Measurements from ENCODE around the gene NIM1K. TPM values are rescaled to one million over a fixed set of nuclear protein-coding genes. Genes with fewer than 3 reads are reported as not detected.

NIM1K gene
- total and polyA plus RNA-seq, 2 of the 13 experiments (the other 11 are each of a cell fraction or from before 2014, with no cell fraction given): 0.04 TPM; not detected in 1

DNA sequence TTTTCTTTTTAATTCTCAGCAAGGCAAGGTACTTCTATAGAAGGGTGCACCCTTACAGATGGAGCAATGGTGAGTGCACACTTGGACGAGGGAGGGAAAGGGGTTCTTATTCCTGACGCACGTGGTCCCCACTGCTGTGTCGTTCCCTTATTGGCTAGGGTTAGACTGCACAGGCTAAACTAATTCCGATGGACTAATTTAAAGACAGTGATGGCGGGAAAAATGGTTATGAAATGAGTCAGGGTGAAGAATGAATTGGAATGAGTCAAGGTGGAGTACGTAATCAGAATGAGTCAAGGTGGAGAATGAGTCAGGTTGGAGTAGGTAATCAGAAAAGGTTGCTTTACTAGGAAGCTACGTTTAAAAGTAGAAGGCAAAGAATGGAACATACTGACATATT lies 123.2 kb downstream of the NIM1K start:
- DNase-seq (ENCODE audit: low spot score) (no peak), ATAC-seq (no peak), FAIRE-seq (no peak)
- intact Hi-C loops (cut with micrococcal nuclease; ENCODE audit: unreplicated experiment) (no loop called here), in situ Hi-C loops (cut with HindIII; ENCODE audit: extremely low pct_ligation_motif_present, low pct_unique_long_range_greater_than_20kb) (no loop called here)
- Histone ChIP-seq H4K20me1 (ENCODE audit: insufficient read depth, low read length) (peaks cover 27% of the 10 kb centered on the region), H3K27me3 (ENCODE audit: control insufficient read depth in 1 of 2, insufficient read depth in 2 of 2, low read length in 2 of 2) (no peaks in the 10 kb centered on the region; a peak in 1 of 5 replicates), H3K4me2 (ENCODE audit: low read depth, low read length) (no peak overlapping the region), H2AFZ (ENCODE audit: low read length) (no peak overlapping the region), H3K4me3 (replicated peaks in 1 of 3; ENCODE audit: insufficient read depth in 1 of 3, low read depth in 2 of 3, low read length in 3 of 3) (no peak overlapping the region), H3K4me1 (ENCODE audit: insufficient read depth, low read length) (peaks cover 30% of the 10 kb centered on the region), H3K9me3 (ENCODE audit: low read length) (no peaks in the 10 kb centered on the region), H3K36me3 (replicated peaks in 1 of 2; ENCODE audit: control insufficient read depth in 1 of 2, insufficient read depth in 2 of 2, low read length in 2 of 2) (no peaks in the 10 kb centered on the region; a peak in 2 of 5 replicates), H3K79me2 (ENCODE audit: insufficient read depth, low read length) (peaks cover 36% of the 10 kb centered on the region), H3K27ac (ENCODE audit: extremely low read length, insufficient read depth, low read length) (no peak overlapping the region), H3K9ac (ENCODE audit: insufficient read depth, low read depth, low read length) (no peak overlapping the region)
- ChIA-PET POLR2A (no interaction called here), CTCF (ENCODE audit: low intra/inter-chr PET ratio, low total read pairs) (no interaction called here)
- peak; percentile 62 for TF ChIP-seq FOSL2 (CRISPR knock-in tag; IDR thresholded peaks at IDR 0.05)
- TF ChIP-seq, protein P1, sequence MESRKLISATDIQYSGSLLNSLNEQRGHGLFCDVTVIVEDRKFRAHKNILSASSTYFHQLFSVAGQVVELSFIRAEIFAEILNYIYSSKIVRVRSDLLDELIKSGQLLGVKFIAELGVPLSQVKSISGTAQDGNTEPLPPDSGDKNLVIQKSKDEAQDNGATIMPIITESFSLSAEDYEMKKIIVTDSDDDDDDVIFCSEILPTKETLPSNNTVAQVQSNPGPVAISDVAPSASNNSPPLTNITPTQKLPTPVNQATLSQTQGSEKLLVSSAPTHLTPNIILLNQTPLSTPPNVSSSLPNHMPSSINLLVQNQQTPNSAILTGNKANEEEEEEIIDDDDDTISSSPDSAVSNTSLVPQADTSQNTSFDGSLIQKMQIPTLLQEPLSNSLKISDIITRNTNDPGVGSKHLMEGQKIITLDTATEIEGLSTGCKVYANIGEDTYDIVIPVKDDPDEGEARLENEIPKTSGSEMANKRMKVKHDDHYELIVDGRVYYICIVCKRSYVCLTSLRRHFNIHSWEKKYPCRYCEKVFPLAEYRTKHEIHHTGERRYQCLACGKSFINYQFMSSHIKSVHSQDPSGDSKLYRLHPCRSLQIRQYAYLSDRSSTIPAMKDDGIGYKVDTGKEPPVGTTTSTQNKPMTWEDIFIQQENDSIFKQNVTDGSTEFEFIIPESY (CRISPR knock-in tag; IDR thresholded peaks at IDR 0.05): peak; percentile 18; the same call in 1 of the 2 replicates
- TF ChIP-seq RBM39 (IDR thresholded peaks at IDR 0.05; ENCODE audit: low read depth, low read length, poor library complexity, severe bottlenecking): no peak
- TF ChIP-seq ZIK1 (CRISPR knock-in tag; IDR thresholded peaks at IDR 0.05; ENCODE audit: borderline replicate concordance, low read depth): no peak
- TF ChIP-seq THAP11 (CRISPR knock-in tag; IDR thresholded peaks at IDR 0.05): no peak
- no peak for TF ChIP-seq PAX8 (CRISPR knock-in tag; IDR thresholded peaks at IDR 0.05; ENCODE audit: borderline replicate concordance)
- no peak for TF ChIP-seq ZFP82 (CRISPR knock-in tag; IDR thresholded peaks at IDR 0.05; ENCODE audit: borderline replicate concordance)
- no TSS peak for BruUV-seq (replicated peaks)
- 95% methylated on average over 8 of the region's 8 CpGs for WGBS (ENCODE audit: low lambda C conversion rate)

DNA sequence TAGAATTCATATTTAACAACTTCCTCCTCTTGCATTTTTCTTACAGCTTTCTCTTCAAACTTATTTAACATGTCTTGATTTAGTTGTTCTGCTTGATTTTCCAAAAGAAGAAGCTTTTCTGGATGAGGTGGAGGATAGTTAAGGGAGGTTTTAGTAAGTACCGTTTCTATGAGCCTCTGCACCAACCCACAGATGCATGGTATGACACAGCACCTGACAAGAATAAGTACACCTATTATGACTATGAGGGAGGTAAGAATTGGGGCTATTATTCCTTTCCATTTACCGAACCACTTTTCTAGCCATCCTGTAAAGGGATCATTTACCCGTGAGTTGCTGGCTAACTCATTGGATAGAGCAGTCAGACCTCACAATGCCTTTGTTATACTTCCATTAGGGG lies 123.7 kb downstream of the NIM1K start:
- Histone ChIP-seq H3K4me3 (replicated peaks in 1 of 3; ENCODE audit: insufficient read depth in 1 of 3, low read depth in 2 of 3, low read length in 3 of 3) (no peak overlapping the region), H3K4me2 (ENCODE audit: low read depth, low read length) (no peak overlapping the region), H2AFZ (ENCODE audit: low read length) (no peak overlapping the region), H3K27me3 (ENCODE audit: control insufficient read depth in 1 of 2, insufficient read depth in 2 of 2, low read length in 2 of 2) (no peaks in the 10 kb centered on the region; a peak in 1 of 5 replicates), H3K4me1 (ENCODE audit: insufficient read depth, low read length) (peaks cover 29% of the 10 kb centered on the region), H3K9ac (ENCODE audit: insufficient read depth, low read depth, low read length) (no peak overlapping the region), H3K9me3 (ENCODE audit: low read length) (no peaks in the 10 kb centered on the region), H3K36me3 (replicated peaks in 1 of 2; ENCODE audit: control insufficient read depth in 1 of 2, insufficient read depth in 2 of 2, low read length in 2 of 2) (no peaks in the 10 kb centered on the region; a peak in 2 of 5 replicates), H3K27ac (ENCODE audit: extremely low read length, insufficient read depth, low read length) (no peak overlapping the region), H3K79me2 (ENCODE audit: insufficient read depth, low read length) (peaks cover 31% of the 10 kb centered on the region), H4K20me1 (ENCODE audit: insufficient read depth, low read length) (peaks cover 23% of the 10 kb centered on the region)
- ChIA-PET POLR2A (no interaction called here), CTCF (ENCODE audit: low intra/inter-chr PET ratio, low total read pairs) (no interaction called here)
- intact Hi-C loops (cut with micrococcal nuclease; ENCODE audit: unreplicated experiment) (no loop called here), in situ Hi-C loops (cut with HindIII; ENCODE audit: extremely low pct_ligation_motif_present, low pct_unique_long_range_greater_than_20kb) (no loop called here)
- DNase-seq (ENCODE audit: low spot score) (no peak), FAIRE-seq (no peak), ATAC-seq (no peak)
- WGBS (ENCODE audit: low lambda C conversion rate): 98% methylated on average over 3 of the region's 3 CpGs
- no TSS peak for BruUV-seq (replicated peaks)
- TF ChIP-seq MAFK (conservative IDR thresholded peaks at IDR 0.05 in 1 of 2, IDR thresholded peaks at IDR 0.05 in 1 of 2; ENCODE audit: low read length in 2 of 2) (no peak), JUN (CRISPR knock-in tag; IDR thresholded peaks at IDR 0.05) (no peak), KLF11 (CRISPR knock-in tag; IDR thresholded peaks at IDR 0.05) (no peak), ADNP (CRISPR knock-in tag; IDR thresholded peaks at IDR 0.05) (no peak)
- TF ChIP-seq, protein P2, sequence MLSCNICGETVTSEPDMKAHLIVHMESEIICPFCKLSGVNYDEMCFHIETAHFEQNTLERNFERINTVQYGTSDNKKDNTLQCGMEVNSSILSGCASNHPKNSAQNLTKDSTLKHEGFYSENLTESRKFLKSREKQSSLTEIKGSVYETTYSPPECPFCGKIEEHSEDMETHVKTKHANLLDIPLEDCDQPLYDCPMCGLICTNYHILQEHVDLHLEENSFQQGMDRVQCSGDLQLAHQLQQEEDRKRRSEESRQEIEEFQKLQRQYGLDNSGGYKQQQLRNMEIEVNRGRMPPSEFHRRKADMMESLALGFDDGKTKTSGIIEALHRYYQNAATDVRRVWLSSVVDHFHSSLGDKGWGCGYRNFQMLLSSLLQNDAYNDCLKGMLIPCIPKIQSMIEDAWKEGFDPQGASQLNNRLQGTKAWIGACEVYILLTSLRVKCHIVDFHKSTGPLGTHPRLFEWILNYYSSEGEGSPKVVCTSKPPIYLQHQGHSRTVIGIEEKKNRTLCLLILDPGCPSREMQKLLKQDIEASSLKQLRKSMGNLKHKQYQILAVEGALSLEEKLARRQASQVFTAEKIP (CRISPR knock-in tag; IDR thresholded peaks at IDR 0.05; ENCODE audit: borderline replicate concordance): no peak
- TF ChIP-seq, protein P3, sequence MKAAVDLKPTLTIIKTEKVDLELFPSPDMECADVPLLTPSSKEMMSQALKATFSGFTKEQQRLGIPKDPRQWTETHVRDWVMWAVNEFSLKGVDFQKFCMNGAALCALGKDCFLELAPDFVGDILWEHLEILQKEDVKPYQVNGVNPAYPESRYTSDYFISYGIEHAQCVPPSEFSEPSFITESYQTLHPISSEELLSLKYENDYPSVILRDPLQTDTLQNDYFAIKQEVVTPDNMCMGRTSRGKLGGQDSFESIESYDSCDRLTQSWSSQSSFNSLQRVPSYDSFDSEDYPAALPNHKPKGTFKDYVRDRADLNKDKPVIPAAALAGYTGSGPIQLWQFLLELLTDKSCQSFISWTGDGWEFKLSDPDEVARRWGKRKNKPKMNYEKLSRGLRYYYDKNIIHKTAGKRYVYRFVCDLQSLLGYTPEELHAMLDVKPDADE (CRISPR knock-in tag; IDR thresholded peaks at IDR 0.05): no peak
